HG03025 (cell line): Measurements from ENCODE around the gene GTSE1.
"Not testable (repeated sequence)": the region's sequence is repeated elsewhere in the genome, so short reads cannot be mapped to it uniquely, and the experiment has no call there.

Experiments
- ATAC-seq: cut with Tn5 transposase; IDR thresholded peaks from one replicate; pipeline ENCODE4 v1.9.1; 2021; ENCODE audit warnings: mild to moderate bottlenecking, moderate library complexity; ENCODE audit not compliant: unreplicated experiment, low FRiP score

GTSE1 gene

GRCh38 chr22:46292173-46292572 is 4.5 kb upstream of the GTSE1 start:
- ATAC-seq = no peak

- no peak for ATAC-seq
These were observed 3.9 kb upstream of the GTSE1 start for GRCh38 chr22:46292732-46293131.

- no peak for ATAC-seq
These were observed 3.0 kb upstream of the GTSE1 start for GRCh38 chr22:46293577-46294260.

GRCh38 chr22:46294784-46295183 is 1.9 kb upstream of the GTSE1 start:
- ATAC-seq = no peak

- no peak for ATAC-seq
These were observed 1.2 kb upstream of the GTSE1 start for GRCh38 chr22:46295277-46295971.

- no peak for ATAC-seq
These were observed 612 bp downstream of the GTSE1 start for GRCh38 chr22:46297151-46297812.

GRCh38 chr22:46299101-46299500 is 2.4 kb downstream of the GTSE1 start:
- no peak for ATAC-seq

- no peak for ATAC-seq
These were observed 3.8 kb downstream of the GTSE1 start for GRCh38 chr22:46300491-46300890.

GRCh38 chr22:46303347-46303965 is 6.8 kb downstream of the GTSE1 start:
- ATAC-seq = no peak

- ATAC-seq = no peak
These were observed 11.8 kb downstream of the GTSE1 start for GRCh38 chr22:46308283-46308988.

GRCh38 chr22:46309526-46310085 is 12.9 kb downstream of the GTSE1 start:
- no peak for ATAC-seq

GRCh38 chr22:46312056-46312455 is 15.4 kb downstream of the GTSE1 start:
- no peak for ATAC-seq

- not testable (repeated sequence) for ATAC-seq
These were observed 16.2 kb downstream of the GTSE1 start for GRCh38 chr22:46312848-46313247.

GRCh38 chr22:46315976-46316375 is 19.3 kb downstream of the GTSE1 start:
- no peak for ATAC-seq

- no peak for ATAC-seq
These were observed 21.0 kb downstream of the GTSE1 start for GRCh38 chr22:46317646-46318045.

GRCh38 chr22:46318576-46318975 is 21.9 kb downstream of the GTSE1 start:
- no peak for ATAC-seq

GRCh38 chr22:46319319-46319718 is 22.6 kb downstream of the GTSE1 start:
- no peak for ATAC-seq

- no peak for ATAC-seq
These were observed 23.6 kb downstream of the GTSE1 start for GRCh38 chr22:46320166-46320710.

- ATAC-seq = no peak
These were observed 24.2 kb downstream of the GTSE1 start for GRCh38 chr22:46320716-46321386.
